Cerebellar nuclear complex (tissue), 1 donor: ENCODE data around the gene ELP6.
"Not testable (repeated sequence)": the region's sequence is repeated elsewhere in the genome, so short reads cannot be mapped to it uniquely, and the experiment has no call there.

Experiments
- DNase-seq, 2 experiments: peaks; one replicate each; lab custom pipeline; 2025; lab: John Stamatoyannopoulos, UW

Gene ELP6

DNA sequence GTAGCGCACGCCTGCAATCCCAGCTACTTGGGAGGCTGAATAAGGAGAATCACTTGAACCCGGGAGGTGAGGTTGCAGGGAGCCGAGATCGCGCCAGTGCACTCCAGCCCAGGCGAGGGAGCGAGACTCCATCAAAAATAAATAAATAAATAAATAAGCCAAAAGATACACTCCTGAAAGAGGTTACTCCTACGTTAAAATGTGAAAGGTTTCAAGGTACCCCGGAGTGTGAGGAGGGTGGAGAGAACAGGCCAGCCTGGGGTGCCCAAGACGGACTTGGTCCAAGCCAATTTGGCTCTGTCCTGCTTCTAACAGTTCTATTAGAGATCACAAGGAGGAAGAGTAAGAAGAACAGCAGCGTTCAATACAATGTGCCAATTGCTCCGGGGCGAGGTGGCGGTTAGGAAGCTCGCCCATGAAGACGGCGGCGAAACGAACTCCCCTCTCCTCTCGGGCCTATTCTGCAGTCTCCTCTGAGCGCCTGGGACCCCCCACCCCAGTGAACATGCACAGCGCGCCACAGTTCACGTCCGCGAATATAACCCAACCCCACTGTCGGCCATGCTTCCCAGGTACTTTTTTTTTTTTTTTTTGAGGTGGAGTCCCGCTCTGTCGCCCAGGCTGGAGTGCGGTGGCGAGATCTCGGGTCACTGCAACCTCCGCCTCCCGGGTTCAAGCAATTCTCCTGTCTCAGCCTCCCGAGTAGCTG lies 942 bp downstream of the ELP6 start:
- DNase-seq: no peak

DNA sequence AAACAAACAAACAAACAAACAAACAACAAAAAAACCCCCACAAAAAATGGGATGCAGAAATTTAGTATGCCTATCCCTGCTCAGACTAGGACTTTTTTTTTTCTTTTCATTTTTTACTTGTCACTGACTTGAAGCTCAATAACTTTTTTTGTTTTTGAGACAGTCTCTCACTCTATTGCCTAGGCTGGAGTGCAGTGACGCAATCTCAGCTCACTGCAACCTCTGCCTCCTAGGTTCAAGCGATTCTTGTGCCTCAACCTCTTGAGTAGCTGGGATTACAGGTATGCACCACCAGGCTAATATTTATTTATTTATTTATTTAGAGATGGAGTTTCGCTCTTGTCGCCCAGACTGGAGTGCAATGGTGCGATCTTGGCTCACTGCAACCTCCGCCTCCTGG lies 8.2 kb downstream of the ELP6 start:
- not testable (repeated sequence) for DNase-seq

DNA sequence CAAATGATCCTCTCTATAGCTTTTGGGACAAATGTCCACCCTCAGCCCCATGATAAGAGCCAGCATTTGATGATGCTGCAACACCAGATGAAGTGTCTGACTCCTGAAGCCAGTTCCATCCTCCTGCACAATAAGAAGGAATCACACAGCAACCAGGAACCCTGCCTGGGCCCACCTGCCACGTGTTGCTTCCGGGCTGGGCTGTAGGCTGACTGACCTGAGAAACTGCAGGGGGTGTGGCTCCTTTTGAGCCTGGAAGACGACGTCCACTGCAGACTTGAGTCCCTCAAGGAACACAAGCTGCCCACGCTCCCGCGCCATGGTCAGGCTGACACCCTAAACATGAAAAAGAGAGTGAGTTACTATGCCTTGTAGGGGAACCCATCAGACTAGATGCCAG lies 9.4 kb downstream of the ELP6 start:
- no peak for DNase-seq

DNA sequence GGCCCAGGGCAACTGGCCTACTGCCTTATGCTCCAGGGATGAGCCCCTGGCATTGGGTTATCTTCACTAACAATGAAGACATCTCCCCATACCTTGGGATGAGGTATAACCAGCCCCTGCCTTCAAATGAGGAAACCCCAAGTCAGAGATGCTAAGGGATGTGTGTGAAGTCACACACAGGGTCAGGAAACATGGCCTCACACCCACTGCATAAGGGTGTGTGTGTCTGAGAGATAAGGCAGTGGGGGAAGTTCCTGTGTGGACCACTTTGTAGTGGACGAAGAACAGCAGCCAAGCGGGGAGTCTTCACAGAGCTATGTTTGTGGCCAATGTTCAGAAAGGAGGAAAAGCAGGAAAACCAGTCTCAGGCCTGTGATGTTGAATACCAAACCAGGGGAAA lies 10.5 kb downstream of the ELP6 start:
- DNase-seq: no peak

GRCh38 chr3:47496892-47497291 lies 16.6 kb downstream of the ELP6 start:
- no peak for DNase-seq

GRCh38 chr3:47495886-47496285 lies 17.6 kb downstream of the ELP6 start:
- DNase-seq: peak in 1 of 2 experiments; percentile 32

GRCh38 chr3:47495111-47495510 lies 18.4 kb downstream of the ELP6 start:
- no peak for DNase-seq

DNA sequence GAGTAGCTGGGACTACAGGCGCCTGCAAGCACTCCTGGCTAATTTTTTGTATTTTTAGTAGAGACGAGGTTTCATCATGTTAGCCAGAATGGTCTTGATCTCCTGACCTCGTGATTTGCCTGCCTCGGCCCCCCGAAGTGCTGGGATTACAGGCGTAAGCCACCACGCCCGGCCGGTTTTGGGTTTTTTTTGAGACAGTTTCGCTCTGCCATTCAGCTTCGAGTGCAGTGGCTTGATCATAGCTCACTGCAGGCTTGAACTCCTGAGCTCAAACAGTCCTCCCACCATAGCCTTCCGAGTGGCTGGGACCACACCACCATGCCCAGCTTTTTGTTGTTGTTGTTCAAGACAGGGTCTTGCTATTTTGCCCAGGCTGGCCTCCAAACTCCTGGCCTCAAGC lies 21.7 kb downstream of the ELP6 start:
- DNase-seq: no peak

- no peak for DNase-seq
These were observed 22.3 kb downstream of the ELP6 start for GRCh38 chr3:47491186-47491585.

DNA sequence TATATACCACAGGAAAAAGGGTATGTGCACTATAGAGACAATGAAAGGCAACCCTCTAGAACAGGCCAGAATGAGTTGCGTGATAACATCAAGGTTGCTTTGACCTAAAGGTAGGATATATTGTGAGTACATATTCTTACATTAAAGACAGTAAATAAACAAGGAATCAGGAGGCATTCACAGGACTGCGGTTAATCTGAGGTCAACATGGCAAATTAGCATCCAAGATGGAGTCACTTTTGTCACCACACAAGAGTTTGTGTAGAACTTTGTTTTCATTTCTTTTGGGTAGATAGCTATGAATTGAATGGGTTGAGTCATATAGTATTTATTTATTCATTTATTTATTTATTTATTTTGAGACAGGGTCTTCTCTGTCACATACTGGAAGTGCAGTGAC lies 26.2 kb downstream of the ELP6 start:
- DNase-seq: no peak

DNA sequence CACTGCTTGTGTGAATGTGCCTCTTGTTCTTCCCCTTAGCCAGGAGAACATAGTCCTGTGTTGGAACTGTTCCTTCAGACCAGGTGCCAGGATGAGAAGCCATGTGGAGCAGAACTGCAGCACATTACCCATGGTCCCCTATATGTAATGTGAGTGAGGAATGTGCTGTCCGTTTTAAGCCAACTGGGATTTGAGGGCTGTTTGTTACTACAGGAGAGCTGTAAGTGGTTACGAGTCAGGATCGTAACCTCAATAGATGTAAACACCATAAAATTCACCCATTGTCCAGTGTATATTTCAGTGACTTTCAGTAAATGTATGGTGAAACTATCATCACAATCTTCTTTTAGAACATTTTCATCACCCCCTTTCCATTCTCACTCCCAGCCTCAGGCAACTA lies 27.7 kb downstream of the ELP6 start:
- DNase-seq: no peak

- DNase-seq: no peak
These were observed 31.1 kb downstream of the ELP6 start for GRCh38 chr3:47482366-47482765.

GRCh38 chr3:47481763-47482162 lies 31.7 kb downstream of the ELP6 start:
- not testable (repeated sequence) for DNase-seq

DNA sequence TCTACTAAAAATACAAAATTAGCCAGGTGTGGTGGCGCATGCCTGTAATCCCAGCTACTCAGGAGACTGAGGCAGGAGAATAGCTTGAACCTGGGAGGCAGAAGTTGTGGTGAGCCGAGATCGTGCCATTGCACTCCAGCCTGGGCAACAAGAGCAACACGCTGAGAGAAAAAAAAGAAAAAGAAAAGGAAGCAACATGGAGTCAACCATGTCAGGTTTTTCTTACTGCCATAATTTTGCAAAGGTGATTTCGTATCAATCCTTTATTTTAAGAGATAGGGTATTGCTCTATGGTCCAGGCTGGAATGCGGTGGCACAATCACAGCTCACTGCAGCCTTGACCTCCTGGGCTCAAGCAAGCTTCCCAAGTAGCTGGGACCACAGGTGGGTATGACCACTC lies 33.2 kb downstream of the ELP6 start:
- not testable (repeated sequence) for DNase-seq

- no peak for DNase-seq
These were observed 33.7 kb downstream of the ELP6 start for GRCh38 chr3:47479826-47480160.

GRCh38 chr3:47478022-47478421 lies 35.5 kb downstream of the ELP6 start:
- DNase-seq: no peak

- DNase-seq: no peak
These were observed 36.8 kb downstream of the ELP6 start for GRCh38 chr3:47476644-47477199.

DNA sequence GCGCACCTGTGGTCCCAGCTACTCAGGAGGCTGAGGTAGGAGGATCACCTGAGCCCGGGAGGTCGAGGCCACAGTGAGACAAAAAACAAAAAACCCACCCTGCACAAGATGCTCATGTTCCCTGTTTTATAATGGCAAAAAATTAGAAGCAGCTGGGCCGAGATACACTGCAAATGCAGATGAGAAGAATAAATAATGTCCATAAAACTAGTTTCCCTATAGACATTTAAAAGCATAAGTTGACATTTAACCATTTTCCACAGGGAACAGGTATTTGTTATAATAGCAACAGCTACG lies 37.2 kb downstream of the ELP6 start:
- DNase-seq: no peak

DNA sequence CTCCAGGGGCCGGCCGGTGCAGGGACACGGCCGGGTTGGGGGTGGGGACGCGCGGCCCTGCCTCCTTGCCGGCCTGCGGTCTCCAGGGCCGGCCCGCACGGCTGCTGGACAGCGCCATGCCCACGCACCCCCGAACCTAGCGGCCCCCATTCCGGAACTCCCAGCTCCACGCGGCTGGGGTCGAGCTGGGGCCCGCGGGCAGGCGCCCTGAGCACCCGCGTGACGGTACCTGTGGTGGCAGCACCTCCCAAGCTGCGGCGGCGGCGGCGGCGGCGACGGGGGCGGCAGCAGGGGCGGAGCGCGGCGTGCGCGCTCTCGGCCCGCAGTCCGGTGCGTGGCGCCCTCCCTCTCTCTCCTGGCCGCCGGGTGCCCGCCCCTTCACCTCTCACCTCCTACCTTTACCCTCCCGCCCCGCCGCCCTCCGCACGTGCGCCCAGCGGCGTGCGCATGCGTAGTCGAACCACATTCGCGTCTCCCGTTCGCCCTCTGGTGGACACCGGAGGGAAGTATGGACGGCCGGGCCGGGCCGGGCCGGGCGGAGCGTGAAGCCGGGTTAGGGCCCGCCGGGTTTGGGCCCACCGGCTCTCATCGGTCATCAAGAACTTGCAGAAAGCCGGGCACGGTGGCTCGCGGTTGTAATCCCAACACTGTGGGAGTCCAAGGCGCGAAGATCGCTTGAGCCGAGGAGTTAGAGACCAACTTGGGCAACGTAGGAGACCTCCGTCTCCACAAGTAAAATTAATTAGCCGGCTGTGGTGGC lies 37.8 kb downstream of the ELP6 start, which contains the start of gene SCAP:
Gene SCAP (minus strand): TSS at position 372 of the 760 bp plus-strand sequence. CDS start 32,948 bp downstream, outside the sequence.
- DNase-seq: peak in 1 of 2 experiments; percentile 58

- no peak for DNase-seq
These were observed 38.4 kb downstream of the ELP6 start for GRCh38 chr3:47475029-47475569.

DNA sequence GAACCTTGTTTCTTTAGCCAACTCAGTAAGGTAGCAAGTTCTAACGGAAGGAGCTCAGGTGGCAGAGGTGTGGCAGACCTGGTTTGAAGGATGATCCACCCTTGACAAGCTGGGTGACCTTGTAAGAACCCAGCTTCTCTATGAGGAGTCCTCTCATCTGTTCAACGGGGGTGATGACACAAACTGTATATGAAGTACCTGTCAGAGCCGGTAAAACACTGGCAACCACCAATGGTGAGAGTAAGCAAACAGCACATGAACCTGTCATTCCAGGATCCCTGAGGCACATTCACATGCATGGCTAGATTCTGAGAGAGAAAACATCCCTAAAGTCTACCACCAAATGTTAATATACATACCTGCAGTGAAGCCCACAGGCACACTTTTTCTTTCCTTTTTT lies 40.1 kb downstream of the ELP6 start:
- no peak for DNase-seq

DNA sequence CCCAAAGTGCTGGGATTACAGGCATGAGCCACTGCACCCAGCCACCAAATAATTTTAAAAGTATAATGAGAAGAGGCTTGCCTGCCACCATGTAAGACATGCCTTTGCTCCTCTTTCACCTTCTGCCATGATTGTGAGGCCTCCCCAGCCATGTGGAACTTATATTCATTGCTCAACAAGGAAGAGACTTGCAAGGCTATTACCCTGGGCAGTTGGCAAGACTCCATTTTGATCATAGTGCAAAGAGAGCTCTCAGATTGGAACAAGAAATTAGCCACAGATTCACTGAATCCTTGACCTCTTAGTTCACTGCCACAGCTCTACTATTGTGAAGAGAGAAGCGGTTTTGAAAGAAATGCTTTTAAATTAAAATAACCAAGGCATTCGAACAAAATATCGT lies 43.9 kb downstream of the ELP6 start:
- no peak for DNase-seq

- not testable (repeated sequence) for DNase-seq
These were observed 45.2 kb downstream of the ELP6 start for GRCh38 chr3:47468315-47468714.
